NCI-H1694 treated with DMSO at 0.1 percent for 48 hours (cell line): ENCODE results near the gene PCDH17.

Experiments used
- DNase-seq: peaks from one replicate; lab custom pipeline; 2025; lab: John Stamatoyannopoulos, UW

PCDH17 gene

DNA sequence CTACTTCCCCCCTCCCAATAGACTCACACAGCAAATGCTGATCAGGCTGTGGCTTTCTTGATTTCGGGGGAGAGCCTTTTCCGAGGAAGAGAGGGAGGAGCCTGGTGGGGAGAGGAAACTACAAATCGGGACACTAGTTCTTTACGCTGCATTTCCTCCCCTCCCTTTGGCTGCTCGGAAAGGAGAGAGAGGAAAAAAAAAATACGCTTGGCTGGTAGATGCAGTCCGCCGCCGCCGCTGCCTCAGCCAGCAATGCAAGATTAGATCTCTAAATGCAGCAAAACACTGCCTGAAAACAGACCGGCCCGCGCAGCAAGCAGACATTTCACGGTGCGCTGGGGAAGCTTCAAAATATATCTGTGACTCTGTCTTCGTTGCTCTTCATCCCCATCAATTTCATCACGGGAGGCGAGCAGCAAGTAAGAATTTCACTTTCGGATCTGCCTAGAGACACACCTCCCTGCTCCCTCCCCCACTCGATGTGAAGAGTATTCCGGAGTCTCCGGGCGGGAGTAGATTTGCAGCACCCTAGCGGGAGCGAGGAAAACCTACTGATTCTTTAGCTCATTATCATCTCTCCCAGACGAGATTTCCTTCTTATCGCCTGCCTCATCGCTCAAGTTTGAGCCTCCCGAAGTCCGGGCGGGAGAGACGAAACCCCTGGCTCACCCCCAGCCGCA, at the start of gene PCDH17:
Gene PCDH17 (plus strand): TSS at position 149 of the 680 bp plus-strand sequence. CDS start 803 bp downstream, outside the sequence.
- no peak for DNase-seq

- no peak for DNase-seq
These were observed 49.5 kb upstream of the PCDH17 start for GRCh38 chr13:57582032-57582431.

DNA sequence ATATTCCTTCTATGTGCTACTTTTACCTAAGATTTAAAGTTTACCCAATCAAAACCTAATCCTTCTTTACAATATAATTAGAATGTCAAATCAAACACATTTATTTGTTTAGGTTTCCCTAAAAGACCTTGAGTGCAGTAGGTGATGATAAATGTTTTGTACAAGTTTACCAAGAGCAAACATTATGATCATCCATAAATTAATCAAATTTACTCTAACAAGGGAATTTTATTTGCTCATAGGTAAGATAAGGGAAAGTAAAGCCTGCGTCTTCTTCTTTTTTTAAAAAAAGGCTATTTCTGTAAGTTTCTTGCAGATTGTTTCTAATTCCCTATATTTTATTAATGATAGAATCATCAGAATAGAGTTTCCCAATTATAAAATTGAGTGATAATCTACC, 48.0 kb upstream of the PCDH17 start:
- DNase-seq: no peak

DNA sequence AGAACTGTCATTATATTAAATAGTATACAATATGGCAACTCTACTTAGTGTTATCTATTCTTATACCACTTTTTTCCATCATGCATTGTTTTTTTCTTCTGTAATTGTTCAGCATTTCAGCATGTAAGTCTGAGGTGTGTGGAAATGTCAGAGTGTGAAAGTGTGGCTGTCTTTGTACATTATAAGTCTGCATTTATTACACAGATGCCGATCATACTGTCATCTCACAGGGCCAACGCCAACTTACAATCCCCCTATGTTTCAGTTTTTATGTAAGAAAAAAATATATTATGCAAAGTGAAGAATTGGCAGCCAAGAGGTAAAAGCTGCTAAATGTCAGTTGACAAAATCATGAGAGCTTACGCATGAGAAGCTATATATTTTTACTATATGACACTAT, 42.9 kb upstream of the PCDH17 start:
- no peak for DNase-seq

DNA sequence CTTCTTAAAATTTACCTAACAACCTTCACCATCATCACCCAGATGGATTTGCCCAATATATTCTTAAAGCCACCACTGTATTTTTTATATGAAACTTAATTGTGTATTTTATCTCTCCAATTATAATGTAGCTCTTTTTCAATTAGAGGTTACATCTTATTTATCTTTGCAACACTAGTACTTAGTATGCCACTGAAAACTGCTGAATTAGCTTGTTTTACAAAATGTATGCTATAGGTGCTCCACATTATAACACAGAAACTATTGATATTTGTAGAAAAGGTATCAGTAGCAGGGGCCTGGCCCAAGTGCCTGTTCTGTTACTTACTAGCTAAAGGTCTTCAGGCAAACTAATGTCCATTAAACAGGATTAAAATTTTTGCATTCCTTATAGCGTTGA, 35.8 kb upstream of the PCDH17 start:
- DNase-seq: no peak

GRCh38 chr13:57601536-57601935, 30.0 kb upstream of the PCDH17 start:
- no peak for DNase-seq

GRCh38 chr13:57604442-57604841, 27.1 kb upstream of the PCDH17 start:
- no peak for DNase-seq

DNA sequence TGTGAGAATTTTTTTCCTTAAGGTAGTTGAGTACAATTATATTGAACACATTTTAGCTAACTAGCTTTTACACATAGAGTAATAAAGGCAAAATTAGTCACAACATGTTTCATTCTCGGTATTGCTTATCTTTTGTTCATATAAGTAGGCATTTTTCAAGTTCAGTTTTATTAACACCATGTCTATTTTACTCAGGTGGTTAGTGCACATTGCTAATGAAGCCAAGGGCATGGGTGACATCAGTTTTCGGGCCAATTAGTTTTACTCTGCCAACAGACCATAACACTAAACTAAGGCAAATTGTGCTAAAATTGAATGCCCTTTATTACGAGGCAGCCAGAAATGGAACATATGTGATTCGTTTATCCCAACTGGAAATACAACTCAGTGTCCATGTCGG, 19.6 kb upstream of the PCDH17 start:
- DNase-seq: no peak

DNA sequence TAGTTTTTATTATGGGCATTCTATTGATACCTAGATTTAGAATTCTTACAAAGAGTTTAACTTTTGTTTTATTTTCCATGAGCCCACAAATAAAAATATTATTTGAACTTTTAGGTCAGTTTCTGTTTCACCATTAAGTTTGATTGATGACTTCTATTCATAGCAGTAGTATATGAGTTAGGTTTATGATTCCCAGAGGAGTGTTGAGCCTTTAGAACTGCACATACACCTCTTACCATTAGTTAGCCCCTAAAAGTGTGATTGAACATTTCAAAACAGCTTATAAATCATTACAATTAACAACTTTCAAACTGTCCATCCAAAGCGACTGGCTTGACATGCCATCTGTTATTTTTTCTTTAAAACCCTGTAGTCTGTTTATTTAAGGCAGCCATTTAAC, 19.0 kb upstream of the PCDH17 start:
- no peak for DNase-seq

GRCh38 chr13:57624565-57625435, 6.7 kb upstream of the PCDH17 start:
- peak; percentile 76 for DNase-seq

GRCh38 chr13:57627663-57628062, 3.9 kb upstream of the PCDH17 start:
- DNase-seq: peak; percentile 58

DNA sequence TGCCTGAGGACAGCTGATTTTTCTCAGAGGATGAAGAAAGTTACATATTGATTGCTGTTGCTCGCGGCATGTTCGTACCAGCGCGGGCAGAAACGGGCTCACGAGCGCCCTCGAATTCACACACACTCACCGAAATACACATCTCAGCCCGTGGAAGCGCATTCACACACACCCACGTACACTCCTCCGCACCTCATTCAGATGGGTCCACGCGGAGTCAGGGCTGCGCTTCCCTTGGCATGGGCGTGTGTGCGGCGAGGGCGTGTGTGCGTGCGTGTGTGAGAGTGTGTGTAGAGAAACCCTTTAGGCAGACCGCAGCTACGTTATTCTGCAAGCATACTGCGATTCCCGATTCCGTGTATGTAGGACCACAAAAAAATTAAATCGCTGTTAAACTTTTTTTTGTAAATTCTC, 2.1 kb upstream of the PCDH17 start:
- no peak for DNase-seq

DNA sequence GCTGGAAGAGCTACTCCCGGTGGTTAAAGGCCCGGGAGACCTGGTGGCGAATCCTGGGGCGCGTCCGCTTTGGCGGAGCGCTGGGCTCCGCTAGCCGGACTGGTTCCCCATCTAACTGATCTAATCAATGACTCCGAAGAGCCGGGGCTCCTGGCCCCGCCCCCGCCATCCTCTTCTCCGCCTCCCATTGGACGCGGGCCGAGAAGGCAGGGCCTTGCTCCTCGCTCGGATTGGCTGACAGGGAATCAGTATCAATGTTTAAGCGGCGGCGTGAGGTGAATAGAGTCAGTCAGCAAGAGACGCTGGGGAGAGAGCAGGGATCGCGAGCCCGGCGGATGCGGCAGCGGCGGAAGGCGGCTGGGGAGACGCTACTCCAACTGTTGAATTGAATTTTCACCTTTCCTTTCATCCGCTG, 1.7 kb upstream of the PCDH17 start:
- DNase-seq: no peak

- DNase-seq: no peak
These were observed 616 bp upstream of the PCDH17 start for GRCh38 chr13:57630661-57631595.

- no peak for DNase-seq
These were observed 964 bp downstream of the PCDH17 start for GRCh38 chr13:57632276-57633140.

DNA sequence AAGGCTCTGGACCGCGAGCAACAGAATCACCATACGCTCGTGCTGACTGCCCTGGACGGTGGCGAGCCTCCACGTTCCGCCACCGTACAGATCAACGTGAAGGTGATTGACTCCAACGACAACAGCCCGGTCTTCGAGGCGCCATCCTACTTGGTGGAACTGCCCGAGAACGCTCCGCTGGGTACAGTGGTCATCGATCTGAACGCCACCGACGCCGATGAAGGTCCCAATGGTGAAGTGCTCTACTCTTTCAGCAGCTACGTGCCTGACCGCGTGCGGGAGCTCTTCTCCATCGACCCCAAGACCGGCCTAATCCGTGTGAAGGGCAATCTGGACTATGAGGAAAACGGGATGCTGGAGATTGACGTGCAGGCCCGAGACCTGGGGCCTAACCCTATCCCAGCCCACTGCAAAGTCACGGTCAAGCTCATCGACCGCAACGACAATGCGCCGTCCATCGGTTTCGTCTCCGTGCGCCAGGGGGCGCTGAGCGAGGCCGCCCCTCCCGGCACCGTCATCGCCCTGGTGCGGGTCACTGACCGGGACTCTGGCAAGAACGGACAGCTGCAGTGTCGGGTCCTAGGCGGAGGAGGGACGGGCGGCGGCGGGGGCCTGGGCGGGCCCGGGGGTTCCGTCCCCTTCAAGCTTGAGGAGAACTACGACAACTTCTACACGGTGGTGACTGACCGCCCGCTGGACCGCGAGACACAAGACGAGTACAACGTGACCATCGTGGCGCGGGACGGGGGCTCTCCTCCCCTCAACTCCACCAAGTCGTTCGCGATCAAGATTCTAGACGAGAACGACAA, 1.8 kb downstream of the PCDH17 start:
- DNase-seq: no peak

DNA sequence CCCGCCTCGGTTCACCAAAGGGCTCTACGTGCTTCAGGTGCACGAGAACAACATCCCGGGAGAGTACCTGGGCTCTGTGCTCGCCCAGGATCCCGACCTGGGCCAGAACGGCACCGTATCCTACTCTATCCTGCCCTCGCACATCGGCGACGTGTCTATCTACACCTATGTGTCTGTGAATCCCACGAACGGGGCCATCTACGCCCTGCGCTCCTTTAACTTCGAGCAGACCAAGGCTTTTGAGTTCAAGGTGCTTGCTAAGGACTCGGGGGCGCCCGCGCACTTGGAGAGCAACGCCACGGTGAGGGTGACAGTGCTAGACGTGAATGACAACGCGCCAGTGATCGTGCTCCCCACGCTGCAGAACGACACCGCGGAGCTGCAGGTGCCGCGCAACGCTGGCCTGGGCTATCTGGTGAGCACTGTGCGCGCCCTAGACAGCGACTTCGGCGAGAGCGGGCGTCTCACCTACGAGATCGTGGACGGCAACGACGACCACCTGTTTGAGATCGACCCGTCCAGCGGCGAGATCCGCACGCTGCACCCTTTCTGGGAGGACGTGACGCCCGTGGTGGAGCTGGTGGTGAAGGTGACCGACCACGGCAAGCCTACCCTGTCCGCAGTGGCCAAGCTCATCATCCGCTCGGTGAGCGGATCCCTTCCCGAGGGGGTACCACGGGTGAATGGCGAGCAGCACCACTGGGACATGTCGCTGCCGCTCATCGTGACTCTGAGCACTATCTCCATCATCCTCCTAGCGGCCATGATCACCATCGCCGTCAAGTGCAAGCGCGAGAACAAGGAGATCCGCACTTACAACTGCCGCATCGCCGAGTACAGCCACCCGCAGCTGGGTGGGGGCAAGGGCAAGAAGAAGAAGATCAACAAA, 2.6 kb downstream of the PCDH17 start:
- no peak for DNase-seq

DNA sequence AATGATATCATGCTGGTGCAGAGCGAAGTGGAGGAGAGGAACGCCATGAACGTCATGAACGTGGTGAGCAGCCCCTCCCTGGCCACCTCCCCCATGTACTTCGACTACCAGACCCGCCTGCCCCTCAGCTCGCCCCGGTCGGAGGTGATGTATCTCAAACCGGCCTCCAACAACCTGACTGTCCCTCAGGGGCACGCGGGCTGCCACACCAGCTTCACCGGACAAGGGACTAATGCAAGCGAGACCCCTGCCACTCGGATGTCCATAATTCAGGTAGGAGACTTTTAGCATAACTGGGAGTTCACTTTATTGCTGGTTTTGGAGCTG, 3.3 kb downstream of the PCDH17 start:
- no peak for DNase-seq

DNA sequence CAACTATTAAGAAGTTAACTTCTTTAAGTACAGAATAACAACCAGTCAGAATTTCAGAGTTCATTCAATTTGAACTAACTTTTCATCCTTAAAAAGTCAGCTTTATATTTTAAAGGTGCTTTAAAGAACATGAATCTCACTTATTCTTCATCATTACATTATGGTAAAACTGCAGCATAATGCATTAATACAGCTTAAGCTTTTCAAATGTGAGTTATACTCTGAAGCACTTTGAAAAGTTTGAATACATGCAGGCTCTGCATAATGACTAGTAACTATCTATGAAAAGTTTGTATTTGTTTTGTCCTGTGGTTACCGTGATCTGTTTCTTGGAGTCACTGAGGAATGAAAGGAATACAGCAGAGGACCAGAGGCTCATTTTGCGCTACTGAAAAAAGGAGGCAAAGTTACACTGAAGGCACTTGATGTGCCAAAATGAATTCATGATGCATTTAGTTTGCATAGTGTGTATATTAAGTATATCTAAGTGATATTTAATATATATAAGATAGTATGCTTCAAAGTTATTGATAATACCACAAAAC, 4.1 kb downstream of the PCDH17 start:
- DNase-seq: no peak
